ENCODE data around the gene DNAJA2. TPM values are rescaled to one million over a fixed set of nuclear protein-coding genes. Genes with fewer than 3 reads are reported as not detected.

Gene DNAJA2
- 34.0 TPM for polyA plus RNA-seq (2013, experiment 1 of 2)
- polyA plus RNA-seq (2013, experiment 2 of 2): 34.4 TPM

DNA sequence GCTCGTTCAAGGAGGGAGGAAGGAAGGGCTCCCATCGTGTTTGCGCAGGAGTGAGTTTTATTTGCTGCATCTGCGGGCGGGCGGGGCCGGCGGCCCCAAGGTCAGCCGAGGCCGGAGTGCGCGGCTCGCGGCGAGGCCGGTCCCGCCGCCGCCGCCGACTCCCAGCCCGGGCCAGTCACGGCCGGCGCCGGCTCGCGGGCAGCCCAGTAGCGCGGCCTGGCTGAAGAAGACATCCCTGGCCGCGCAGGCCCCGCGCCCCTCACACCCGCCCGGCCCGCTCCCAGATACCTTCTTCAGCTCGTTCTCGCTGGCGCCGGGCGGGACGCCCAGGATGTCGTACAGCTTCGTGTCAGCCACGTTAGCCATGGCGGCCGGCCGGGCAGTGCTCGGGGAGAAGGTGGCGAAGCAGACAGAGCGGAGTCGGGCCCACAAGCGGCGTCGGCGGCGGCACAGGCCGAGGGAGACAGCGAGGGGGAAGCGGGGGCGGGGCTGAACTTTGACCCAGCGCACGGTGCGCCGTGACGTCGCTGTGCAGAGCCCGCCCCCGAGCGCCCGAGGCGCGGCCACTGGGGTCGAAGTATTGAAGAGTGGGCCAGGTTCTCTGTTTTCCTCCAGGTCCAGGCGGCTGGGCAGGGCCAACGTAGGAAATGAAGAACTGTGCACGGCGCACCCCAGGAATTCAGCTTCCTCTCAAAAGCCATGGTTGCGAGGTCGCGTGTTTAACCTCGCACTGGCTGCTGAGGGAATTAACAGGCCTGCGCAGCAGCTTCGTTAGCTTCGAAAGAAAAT lies at the start of gene DNAJA2:
DNAJA2 (minus strand) TSS at position 468 of the 789 bp plus-strand sequence; CDS start at position 366, 102 bp downstream.
- H2BK15ac ChIP-seq (ENCODE audit: low read depth, poor library complexity, severe bottlenecking): peak within 1 kb of the TSS; percentile 26
- H3K9ac ChIP-seq (ENCODE audit: low read length): peak within 1 kb of the TSS; percentile 97
- peak within 1 kb of the TSS; percentile 70 for H3K4ac ChIP-seq (ENCODE audit: low read depth in 1 of 2, low read length in 2 of 2)
- H2AK5ac ChIP-seq (ENCODE audit: low read length, severe bottlenecking): no peak within 1 kb of the TSS
- H3K79me1 ChIP-seq (replicated peaks; ENCODE audit: low read length, poor library complexity, severe bottlenecking): peaks cover 2% of the 10 kb centered on the region
- H2BK5ac ChIP-seq (ENCODE audit: low read depth, low read length, poor library complexity, severe bottlenecking): peak within 1 kb of the TSS; percentile 21
- no peaks in the 10 kb centered on the region for H3K9me3 ChIP-seq (ENCODE audit: control insufficient read depth, low read length)
- H3K27ac ChIP-seq (ENCODE audit: low read length, poor library complexity, severe bottlenecking): peak within 1 kb of the TSS; percentile 81
- peak within 1 kb of the TSS; percentile 96 for H4K8ac ChIP-seq (ENCODE audit: low read length)
- peak within 1 kb of the TSS; percentile 83 to 95 for H3K4me3 ChIP-seq (ENCODE audit: insufficient read depth in 1 of 2, low read depth in 1 of 2, low read length in 2 of 2)
- no peak within 1 kb of the TSS for H2BK12ac ChIP-seq (ENCODE audit: low read length in 2 of 2)
- no peaks in the 10 kb centered on the region for H3K27me3 ChIP-seq (ENCODE audit: control insufficient read depth in 1 of 2, insufficient read depth in 1 of 2, low read length in 2 of 2)
- H2AFZ ChIP-seq (ENCODE audit: low read depth, low read length): peak within 1 kb of the TSS; percentile 66
- peak; percentile 90 for DNase-seq
- no peak within 1 kb of the TSS for H3K23ac ChIP-seq (ENCODE audit: low read length in 2 of 2)
- under 1% methylated on average over 63 of the region's 86 CpGs for WGBS
- peak within 1 kb of the TSS; percentile 90 to 97 for H3K18ac ChIP-seq (ENCODE audit: low read depth in 1 of 2, low read length in 2 of 2)
- peak within 1 kb of the TSS; percentile 62 for H2BK120ac ChIP-seq (ENCODE audit: low read depth, low read length)
- H4K91ac ChIP-seq (ENCODE audit: low read length): peak within 1 kb of the TSS; percentile 93
- H3K36me3 ChIP-seq (ENCODE audit: control insufficient read depth in 1 of 2, insufficient read depth in 2 of 2, low read depth in 1 of 2, low read length in 2 of 2): peaks cover 4 to 28% of the 10 kb centered on the region in 2 experiments
- peaks cover 3% of the 10 kb centered on the region for H3K4me1 ChIP-seq (ENCODE audit: control insufficient read depth, insufficient read depth, low read depth, low read length)
- H3K4me2 ChIP-seq (ENCODE audit: low read length, poor library complexity, severe bottlenecking): peak within 1 kb of the TSS; percentile 81
- H3K14ac ChIP-seq (ENCODE audit: low read length in 2 of 2): peak within 1 kb of the TSS in 1 of 2 experiments; percentile 12

DNA sequence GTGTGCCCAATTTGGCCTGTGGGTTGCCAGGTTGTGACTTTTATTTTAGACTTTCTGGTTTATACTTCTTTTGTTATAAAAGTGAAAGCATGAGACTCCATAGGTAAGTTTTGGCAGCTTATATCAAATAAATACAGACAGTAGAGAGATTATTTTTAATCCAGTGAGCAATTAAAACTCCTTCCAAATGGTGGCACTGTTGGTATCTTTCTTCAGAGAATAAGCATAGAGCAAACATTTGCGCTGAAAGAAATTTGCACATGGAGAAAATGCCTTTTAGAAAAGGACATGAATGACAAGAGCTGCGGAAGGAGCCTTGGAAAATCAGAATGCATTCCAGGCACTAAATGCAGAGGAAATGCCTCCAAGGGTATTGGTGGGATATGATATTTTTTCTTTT lies 46.1 kb upstream of the DNAJA2 start:
- Histone ChIP-seq H4K8ac (ENCODE audit: low read length) (no peak overlapping the region), H3K4me2 (ENCODE audit: low read length, poor library complexity, severe bottlenecking) (no peak overlapping the region), H3K4me3 (ENCODE audit: insufficient read depth in 1 of 2, low read depth in 1 of 2, low read length in 2 of 2) (no peak overlapping the region), H3K27ac (ENCODE audit: low read length, poor library complexity, severe bottlenecking) (no peak overlapping the region), H2BK12ac (ENCODE audit: low read length in 2 of 2) (no peak overlapping the region), H3K4me1 (ENCODE audit: control insufficient read depth, insufficient read depth, low read depth, low read length) (peaks cover 2% of the 10 kb centered on the region), H3K14ac (ENCODE audit: low read length in 2 of 2) (no peak overlapping the region), H2AFZ (ENCODE audit: low read depth, low read length) (no peak overlapping the region), H2AK5ac (ENCODE audit: low read length, severe bottlenecking) (no peak overlapping the region), H3K9me3 (ENCODE audit: control insufficient read depth, low read length) (no peaks in the 10 kb centered on the region), H3K4ac (ENCODE audit: low read depth in 1 of 2, low read length in 2 of 2) (no peak overlapping the region), H3K23ac (ENCODE audit: low read length in 2 of 2) (no peak overlapping the region), H4K91ac (ENCODE audit: low read length) (no peak overlapping the region), H3K36me3 (ENCODE audit: control insufficient read depth in 1 of 2, insufficient read depth in 2 of 2, low read depth in 1 of 2, low read length in 2 of 2) (no peaks in the 10 kb centered on the region), H3K9ac (ENCODE audit: low read length) (no peak overlapping the region), H3K79me1 (replicated peaks; ENCODE audit: low read length, poor library complexity, severe bottlenecking) (no peaks in the 10 kb centered on the region), H3K18ac (ENCODE audit: low read depth in 1 of 2, low read length in 2 of 2) (no peak overlapping the region), H2BK120ac (ENCODE audit: low read depth, low read length) (no peak overlapping the region), H2BK15ac (ENCODE audit: low read depth, poor library complexity, severe bottlenecking) (no peak overlapping the region), H2BK5ac (ENCODE audit: low read depth, low read length, poor library complexity, severe bottlenecking) (no peak overlapping the region), H3K27me3 (ENCODE audit: control insufficient read depth in 1 of 2, insufficient read depth in 1 of 2, low read length in 2 of 2) (peaks cover 0 to 5% of the 10 kb centered on the region in 2 experiments)
- WGBS: 100% methylated on average over 1 of the region's 2 CpGs
- peak; percentile 9 for DNase-seq

GRCh38 chr16:47018223-47018891 lies 44.9 kb upstream of the DNAJA2 start:
- no peaks in the 10 kb centered on the region for H3K9me3 ChIP-seq (ENCODE audit: control insufficient read depth, low read length)
- no peak overlapping the region for H3K27ac ChIP-seq (ENCODE audit: low read length, poor library complexity, severe bottlenecking)
- H4K8ac ChIP-seq (ENCODE audit: low read length): no peak overlapping the region
- H3K79me1 ChIP-seq (replicated peaks; ENCODE audit: low read length, poor library complexity, severe bottlenecking): no peaks in the 10 kb centered on the region
- no peak overlapping the region for H3K23ac ChIP-seq (ENCODE audit: low read length in 2 of 2)
- no peak overlapping the region for H2BK12ac ChIP-seq (ENCODE audit: low read length in 2 of 2)
- H3K27me3 ChIP-seq (ENCODE audit: control insufficient read depth in 1 of 2, insufficient read depth in 1 of 2, low read length in 2 of 2): peaks cover 0 to 5% of the 10 kb centered on the region in 2 experiments
- H3K4ac ChIP-seq (ENCODE audit: low read depth in 1 of 2, low read length in 2 of 2): no peak overlapping the region
- no peaks in the 10 kb centered on the region for H3K36me3 ChIP-seq (ENCODE audit: control insufficient read depth in 1 of 2, insufficient read depth in 2 of 2, low read depth in 1 of 2, low read length in 2 of 2)
- H2BK15ac ChIP-seq (ENCODE audit: low read depth, poor library complexity, severe bottlenecking): no peak overlapping the region
- no peak overlapping the region for H2AFZ ChIP-seq (ENCODE audit: low read depth, low read length)
- no peak overlapping the region for H3K9ac ChIP-seq (ENCODE audit: low read length)
- DNase-seq: peak; percentile 6
- H3K4me3 ChIP-seq (ENCODE audit: insufficient read depth in 1 of 2, low read depth in 1 of 2, low read length in 2 of 2): no peak overlapping the region
- 66% methylated on average over 14 of the region's 14 CpGs for WGBS
- peaks cover 2% of the 10 kb centered on the region for H3K4me1 ChIP-seq (ENCODE audit: control insufficient read depth, insufficient read depth, low read depth, low read length)
- H2AK5ac ChIP-seq (ENCODE audit: low read length, severe bottlenecking): no peak overlapping the region
- H2BK5ac ChIP-seq (ENCODE audit: low read depth, low read length, poor library complexity, severe bottlenecking): no peak overlapping the region
- H4K91ac ChIP-seq (ENCODE audit: low read length): no peak overlapping the region
- H3K4me2 ChIP-seq (ENCODE audit: low read length, poor library complexity, severe bottlenecking): no peak overlapping the region
- H2BK120ac ChIP-seq (ENCODE audit: low read depth, low read length): no peak overlapping the region
- H3K18ac ChIP-seq (ENCODE audit: low read depth in 1 of 2, low read length in 2 of 2): no peak overlapping the region
- no peak overlapping the region for H3K14ac ChIP-seq (ENCODE audit: low read length in 2 of 2)

DNA sequence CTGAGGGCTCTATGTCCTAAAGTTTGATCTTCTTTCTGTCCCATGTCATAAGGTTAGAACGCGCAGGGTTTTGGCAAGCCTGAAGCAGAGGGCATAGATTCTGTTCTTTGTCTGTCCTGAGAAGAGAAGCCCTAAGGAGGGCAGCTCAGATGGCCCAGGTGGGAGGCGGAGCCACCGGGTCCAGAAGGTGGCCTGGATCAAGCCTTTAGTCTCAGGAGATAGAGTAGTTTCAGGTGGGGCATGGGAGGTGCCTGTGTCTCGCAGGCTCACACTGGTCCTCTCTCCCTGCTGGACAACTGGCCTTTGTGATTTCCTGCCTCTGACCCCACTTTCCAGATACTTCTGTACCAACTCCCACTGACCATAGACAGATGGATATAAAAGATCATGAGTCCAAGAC lies 44.2 kb upstream of the DNAJA2 start:
- WGBS: 100% methylated on average over 3 of the region's 5 CpGs
- no peak overlapping the region for H2BK5ac ChIP-seq (ENCODE audit: low read depth, low read length, poor library complexity, severe bottlenecking)
- H3K18ac ChIP-seq (ENCODE audit: low read depth in 1 of 2, low read length in 2 of 2): no peak overlapping the region
- H3K4me2 ChIP-seq (ENCODE audit: low read length, poor library complexity, severe bottlenecking): no peak overlapping the region
- no peak overlapping the region for H3K9ac ChIP-seq (ENCODE audit: low read length)
- no peak overlapping the region for H3K4me3 ChIP-seq (ENCODE audit: insufficient read depth in 1 of 2, low read depth in 1 of 2, low read length in 2 of 2)
- no peak overlapping the region for H3K14ac ChIP-seq (ENCODE audit: low read length in 2 of 2)
- no peak overlapping the region for H2AFZ ChIP-seq (ENCODE audit: low read depth, low read length)
- no peaks in the 10 kb centered on the region for H3K9me3 ChIP-seq (ENCODE audit: control insufficient read depth, low read length)
- no peak overlapping the region for H3K23ac ChIP-seq (ENCODE audit: low read length in 2 of 2)
- H3K27ac ChIP-seq (ENCODE audit: low read length, poor library complexity, severe bottlenecking): no peak overlapping the region
- no peak overlapping the region for H2BK120ac ChIP-seq (ENCODE audit: low read depth, low read length)
- H4K8ac ChIP-seq (ENCODE audit: low read length): no peak overlapping the region
- peaks cover 0 to 5% of the 10 kb centered on the region in 2 experiments for H3K27me3 ChIP-seq (ENCODE audit: control insufficient read depth in 1 of 2, insufficient read depth in 1 of 2, low read length in 2 of 2)
- H3K4ac ChIP-seq (ENCODE audit: low read depth in 1 of 2, low read length in 2 of 2): no peak overlapping the region
- no peak overlapping the region for H2AK5ac ChIP-seq (ENCODE audit: low read length, severe bottlenecking)
- H3K36me3 ChIP-seq (ENCODE audit: control insufficient read depth in 1 of 2, insufficient read depth in 2 of 2, low read depth in 1 of 2, low read length in 2 of 2): no peaks in the 10 kb centered on the region
- no peak overlapping the region for H2BK12ac ChIP-seq (ENCODE audit: low read length in 2 of 2)
- no peak for DNase-seq
- H2BK15ac ChIP-seq (ENCODE audit: low read depth, poor library complexity, severe bottlenecking): no peak overlapping the region
- H3K79me1 ChIP-seq (replicated peaks; ENCODE audit: low read length, poor library complexity, severe bottlenecking): no peaks in the 10 kb centered on the region
- H3K4me1 ChIP-seq (ENCODE audit: control insufficient read depth, insufficient read depth, low read depth, low read length): peaks cover 2% of the 10 kb centered on the region
- H4K91ac ChIP-seq (ENCODE audit: low read length): no peak overlapping the region
